Measurements from ENCODE around the gene STON2. TPM values are rescaled to one million over a fixed set of nuclear protein-coding genes. Genes with fewer than 3 reads are reported as not detected.

Gene STON2
- total RNA-seq, 1 experiment from 2014 or later: 6.3 TPM

- DNase-seq (ENCODE audit: low spot score): peak; percentile 57
These were observed 96.7 kb downstream of the STON2 start for GRCh38 chr14:81303258-81303935.

- no peak for DNase-seq (ENCODE audit: low spot score)
These were observed 97.5 kb downstream of the STON2 start for GRCh38 chr14:81302638-81303037.

GRCh38 chr14:81301813-81302212 is 98.3 kb downstream of the STON2 start:
- DNase-seq (ENCODE audit: low spot score): no peak

GRCh38 chr14:81301371-81301770 is 98.8 kb downstream of the STON2 start:
- DNase-seq (ENCODE audit: low spot score): no peak

GRCh38 chr14:81298911-81299310 is 101.2 kb downstream of the STON2 start:
- DNase-seq (ENCODE audit: low spot score): no peak

- no peak for DNase-seq (ENCODE audit: low spot score)
These were observed 102.0 kb downstream of the STON2 start for GRCh38 chr14:81298122-81298521.

- no peak for DNase-seq (ENCODE audit: low spot score)
These were observed 103.9 kb downstream of the STON2 start for GRCh38 chr14:81295958-81296923.

- no peak for DNase-seq (ENCODE audit: low spot score)
These were observed 110.6 kb downstream of the STON2 start for GRCh38 chr14:81289516-81289915.

- no peak for DNase-seq (ENCODE audit: low spot score)
These were observed 113.4 kb downstream of the STON2 start for GRCh38 chr14:81286574-81287370.

GRCh38 chr14:81285245-81285644 is 114.9 kb downstream of the STON2 start:
- no peak for DNase-seq (ENCODE audit: low spot score)

- DNase-seq (ENCODE audit: low spot score): no peak
These were observed 118.8 kb downstream of the STON2 start for GRCh38 chr14:81281332-81281731.

GRCh38 chr14:81280136-81280791 is 119.9 kb downstream of the STON2 start:
- DNase-seq (ENCODE audit: low spot score): no peak

GRCh38 chr14:81277096-81277495 is 123.0 kb downstream of the STON2 start:
- no peak for DNase-seq (ENCODE audit: low spot score)

GRCh38 chr14:81276073-81277069 is 123.8 kb downstream of the STON2 start:
- no peak for DNase-seq (ENCODE audit: low spot score)

- DNase-seq (ENCODE audit: low spot score): no peak
These were observed 124.6 kb downstream of the STON2 start for GRCh38 chr14:81275305-81276072.

- no peak for DNase-seq (ENCODE audit: low spot score)
These were observed 126.1 kb downstream of the STON2 start for GRCh38 chr14:81273961-81274575.

- DNase-seq (ENCODE audit: low spot score): no peak
These were observed 126.6 kb downstream of the STON2 start for GRCh38 chr14:81273521-81273920.

- no peak for DNase-seq (ENCODE audit: low spot score)
These were observed 127.8 kb downstream of the STON2 start for GRCh38 chr14:81272317-81272716.

- no peak for DNase-seq (ENCODE audit: low spot score)
These were observed 130.1 kb downstream of the STON2 start for GRCh38 chr14:81269979-81270375.

Data from H4 (cell line).